ENCODE measurements around the gene RPS25.

DNA sequence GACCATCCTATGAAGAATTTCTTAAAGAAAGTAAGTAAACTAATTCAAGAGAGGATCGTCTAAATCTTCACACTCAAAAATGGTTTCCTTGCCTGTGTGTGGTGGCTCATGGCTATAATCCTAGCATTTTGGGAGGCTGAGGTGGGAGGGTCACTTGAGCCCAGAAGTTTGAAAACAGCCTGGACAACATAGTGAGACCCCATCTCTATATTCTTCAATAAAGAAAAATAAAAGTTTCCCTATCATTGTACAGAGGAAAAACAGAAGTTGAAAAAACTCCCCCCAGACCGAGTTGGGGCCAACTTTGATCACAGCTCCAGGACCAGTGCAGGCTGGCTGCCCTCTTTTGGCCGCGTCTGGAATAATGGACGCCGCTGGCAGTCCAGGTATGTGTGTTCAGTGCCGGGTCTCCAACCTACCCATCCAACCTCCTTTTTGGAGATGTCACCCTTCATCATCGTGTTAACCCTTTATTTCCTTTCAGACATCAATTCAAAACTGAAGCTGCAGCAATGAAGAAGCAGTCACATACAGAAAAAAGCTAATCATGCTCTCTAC lies 3.0 kb downstream of the RPS25 start:
- TF ChIP-seq, protein P1, sequence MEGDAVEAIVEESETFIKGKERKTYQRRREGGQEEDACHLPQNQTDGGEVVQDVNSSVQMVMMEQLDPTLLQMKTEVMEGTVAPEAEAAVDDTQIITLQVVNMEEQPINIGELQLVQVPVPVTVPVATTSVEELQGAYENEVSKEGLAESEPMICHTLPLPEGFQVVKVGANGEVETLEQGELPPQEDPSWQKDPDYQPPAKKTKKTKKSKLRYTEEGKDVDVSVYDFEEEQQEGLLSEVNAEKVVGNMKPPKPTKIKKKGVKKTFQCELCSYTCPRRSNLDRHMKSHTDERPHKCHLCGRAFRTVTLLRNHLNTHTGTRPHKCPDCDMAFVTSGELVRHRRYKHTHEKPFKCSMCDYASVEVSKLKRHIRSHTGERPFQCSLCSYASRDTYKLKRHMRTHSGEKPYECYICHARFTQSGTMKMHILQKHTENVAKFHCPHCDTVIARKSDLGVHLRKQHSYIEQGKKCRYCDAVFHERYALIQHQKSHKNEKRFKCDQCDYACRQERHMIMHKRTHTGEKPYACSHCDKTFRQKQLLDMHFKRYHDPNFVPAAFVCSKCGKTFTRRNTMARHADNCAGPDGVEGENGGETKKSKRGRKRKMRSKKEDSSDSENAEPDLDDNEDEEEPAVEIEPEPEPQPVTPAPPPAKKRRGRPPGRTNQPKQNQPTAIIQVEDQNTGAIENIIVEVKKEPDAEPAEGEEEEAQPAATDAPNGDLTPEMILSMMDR (IDR thresholded peaks at IDR 0.05): peak in 3 of 4 donors; percentile 27 to 30 (median 27)
- no peak for TF ChIP-seq POLR2A (IDR thresholded peaks at IDR 0.05)

All from right lobe of liver (tissue), 4 donors.